Lower lobe of right lung (tissue), 2 donors: ENCODE measurements around the gene GNAT1. TPM values are rescaled to one million over a fixed set of nuclear protein-coding genes. Genes with fewer than 3 reads are reported as not detected.

Experiments
- ATAC-seq, 2 donors: fragments of 200-7000 bp; cut with Tn5 transposase; one replicate each; pipeline ENCODE4 v1.9.1; 2020 to 2022; ENCODE audit warnings: mild to moderate bottlenecking in 2 of 2, moderate library complexity in 2 of 2
- DNase-seq: peaks from one replicate; pipeline ENCODE4 v3.0.0-alpha.2; 2020
- H3K27ac ChIP-seq: fragments of 200-600 bp; one replicate; pipeline ENCODE4 v1.8.0; 2022
- H3K27me3 ChIP-seq: fragments of 200-600 bp; one replicate; pipeline ENCODE4 v1.8.0; 2022; ENCODE audit warnings: low read depth
- H3K36me3 ChIP-seq: fragments of 200-600 bp; one replicate; pipeline ENCODE4 v1.8.0; 2022; ENCODE audit warnings: mild to moderate bottlenecking
- H3K4me1 ChIP-seq: fragments of 200-600 bp; one replicate; pipeline ENCODE4 v1.8.0; 2022
- H3K4me3 ChIP-seq: fragments of 200-600 bp; one replicate; pipeline ENCODE4 v1.8.0; 2022; ENCODE audit warnings: mild to moderate bottlenecking
- H3K9me3 ChIP-seq: fragments of 200-600 bp; one replicate; pipeline ENCODE4 v1.8.0; 2022
- CTCF ChIP-seq: fragments of 200-600 bp; IDR thresholded peaks from one replicate; pipeline ENCODE4 v1.8.0; 2022; ENCODE audit warnings: antibody characterized with exemption, mild to moderate bottlenecking
- intact Hi-C: fragments of 100-400 bp; cut with DNase I; formaldehyde crosslinking; loops from one replicate; pipeline ENCODE4 v1.11.0; 2022
- total RNA-seq: library from RNA; stranded (reverse); fragmentation: NEBNext Ultra II Directional; extraction: Animal tissue kit (Norgen Biotek cat#: 25700); gene quantifications from one replicate; pipeline ENCODE4 v1.2.1, GENCODE V29; 2021
- donor health status: DM: no; HTN: yes; CAD: no; lungs with severe emphysema.

The GNAT1 gene
- total RNA-seq, 1 donor from 2014 or later = not detected

DNA sequence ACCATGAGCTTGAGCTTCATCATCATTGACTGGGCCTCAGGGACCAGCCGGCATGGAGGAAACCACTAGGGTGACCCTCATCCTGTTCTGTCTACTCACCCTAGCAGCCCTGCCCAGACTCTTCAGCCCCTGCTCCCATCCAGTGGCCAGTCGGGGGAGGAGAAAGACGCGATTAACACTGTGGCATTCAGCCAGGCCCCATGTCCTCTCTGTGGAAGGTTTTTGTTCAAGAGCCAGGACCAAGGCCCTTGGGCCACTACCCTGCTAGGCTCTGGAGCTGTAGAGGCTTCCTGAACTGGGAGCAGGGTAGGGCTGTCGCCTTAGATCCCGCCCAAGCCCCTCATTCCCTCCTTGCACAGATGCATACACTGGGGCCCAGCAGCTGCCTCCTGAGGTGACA, 28.7 kb downstream of the GNAT1 start:
- no peak for DNase-seq
- no peaks in the 10 kb centered on the region for H3K27me3 ChIP-seq
- no peak overlapping the region for H3K4me3 ChIP-seq
- no peaks in the 10 kb centered on the region for H3K9me3 ChIP-seq
- no peaks in the 10 kb centered on the region for H3K36me3 ChIP-seq
- H3K4me1 ChIP-seq = no peaks in the 10 kb centered on the region
- TF ChIP-seq CTCF = no peak
- ATAC-seq = no peak
- H3K27ac ChIP-seq = no peak overlapping the region
- intact Hi-C loops = no loop called here

GRCh38 chr3:50221051-50221410, 29.6 kb downstream of the GNAT1 start:
- intact Hi-C loops = no loop called here

GRCh38 chr3:50221411-50222168, 30.2 kb downstream of the GNAT1 start:
- no peak for ATAC-seq
- Histone ChIP-seq H3K27me3 (no peaks in the 10 kb centered on the region), H3K4me1 (peaks cover 9% of the 10 kb centered on the region), H3K4me3 (no peak overlapping the region), H3K36me3 (no peaks in the 10 kb centered on the region), H3K9me3 (no peaks in the 10 kb centered on the region), H3K27ac (no peak overlapping the region)
- intact Hi-C loops = no loop called here
- DNase-seq = no peak
- TF ChIP-seq CTCF = no peak

More at GRCh38 chr3:50221051-50221410, 29.6 kb downstream of the GNAT1 start:
- TF ChIP-seq CTCF = no peak
- Histone ChIP-seq H3K4me3 (no peak overlapping the region), H3K4me1 (peaks cover 3% of the 10 kb centered on the region), H3K27me3 (no peaks in the 10 kb centered on the region), H3K27ac (no peak overlapping the region), H3K9me3 (no peaks in the 10 kb centered on the region), H3K36me3 (no peaks in the 10 kb centered on the region)
- no peak for DNase-seq
- no peak for ATAC-seq

- Histone ChIP-seq H3K9me3 (no peaks in the 10 kb centered on the region), H3K4me1 (peaks cover 14% of the 10 kb centered on the region), H3K27me3 (no peaks in the 10 kb centered on the region), H3K36me3 (no peaks in the 10 kb centered on the region), H3K4me3 (no peak overlapping the region), H3K27ac (no peak overlapping the region)
- TF ChIP-seq CTCF = no peak
- DNase-seq = no peak
- intact Hi-C loops = no loop called here
- no peak for ATAC-seq
Measured at GRCh38 chr3:50222169-50222528, 30.7 kb downstream of the GNAT1 start.

- ATAC-seq (no peak), DNase-seq (no peak)
- intact Hi-C loops = no loop called here
Measured at GRCh38 chr3:50224639-50225038, 33.2 kb downstream of the GNAT1 start.

More at GRCh38 chr3:50224639-50225038, 33.2 kb downstream of the GNAT1 start:
- no peak overlapping the region for H3K4me3 ChIP-seq
- peaks cover 26% of the 10 kb centered on the region for H3K4me1 ChIP-seq
- H3K9me3 ChIP-seq = no peaks in the 10 kb centered on the region
- H3K27ac ChIP-seq = no peak overlapping the region
- H3K27me3 ChIP-seq = no peaks in the 10 kb centered on the region
- H3K36me3 ChIP-seq = no peaks in the 10 kb centered on the region
- TF ChIP-seq CTCF = no peak
